Measurements from ENCODE around the gene WIPF2.

Gene WIPF2

GRCh38 chr17:40218740-40219593 is at the start of gene WIPF2:
Gene WIPF2, plus strand, starts transcription at chr17:40219304. Its CDS starts 37,156 bp downstream, at chr17:40256460.
- DNase-seq (ENCODE audit: low read depth in 3 of 3, low spot score in 1 of 3), result peak; percentile 87 to 93 (median 91)

- DNase-seq (ENCODE audit: low read depth in 3 of 3, low spot score in 1 of 3), result no peak
Measured at GRCh38 chr17:40170325-40170724, 48.8 kb upstream of the WIPF2 start.

- DNase-seq (ENCODE audit: low read depth in 3 of 3, low spot score in 1 of 3), result no peak
Measured at GRCh38 chr17:40171750-40172149, 47.4 kb upstream of the WIPF2 start.

- DNase-seq (ENCODE audit: low read depth in 3 of 3, low spot score in 1 of 3), result no peak
Measured at GRCh38 chr17:40173091-40173777, 45.9 kb upstream of the WIPF2 start.

- DNase-seq (ENCODE audit: low read depth in 3 of 3, low spot score in 1 of 3), result no peak
Measured at GRCh38 chr17:40173778-40174135, 45.3 kb upstream of the WIPF2 start.

GRCh38 chr17:40174514-40174913 is 44.6 kb upstream of the WIPF2 start:
- DNase-seq (ENCODE audit: low read depth in 3 of 3, low spot score in 1 of 3), result no peak

GRCh38 chr17:40175928-40176753 is 43.0 kb upstream of the WIPF2 start:
- DNase-seq (ENCODE audit: low read depth in 3 of 3, low spot score in 1 of 3), result no peak

GRCh38 chr17:40176754-40177110 is 42.4 kb upstream of the WIPF2 start:
- no peak for DNase-seq (ENCODE audit: low read depth in 3 of 3, low spot score in 1 of 3)

GRCh38 chr17:40177275-40177874 is 41.7 kb upstream of the WIPF2 start, which contains the start of gene RAPGEFL1:
Gene RAPGEFL1, plus strand, starts transcription at chr17:40177470. Its CDS starts 392 bp downstream, at chr17:40177862.
- DNase-seq (ENCODE audit: low read depth in 3 of 3, low spot score in 1 of 3), result peak; percentile 52 to 87 (median 67)

- DNase-seq (ENCODE audit: low read depth in 3 of 3, low spot score in 1 of 3), result no peak
Measured at GRCh38 chr17:40178021-40178601, 41.0 kb upstream of the WIPF2 start.

GRCh38 chr17:40178660-40179059 is 40.4 kb upstream of the WIPF2 start:
- DNase-seq (ENCODE audit: low read depth in 3 of 3, low spot score in 1 of 3), result no peak

GRCh38 chr17:40179923-40180659 is 39.0 kb upstream of the WIPF2 start:
- DNase-seq (ENCODE audit: low read depth in 3 of 3, low spot score in 1 of 3), result no peak

GRCh38 chr17:40180694-40181093 is 38.4 kb upstream of the WIPF2 start:
- DNase-seq (ENCODE audit: low read depth in 3 of 3, low spot score in 1 of 3), result no peak

- DNase-seq (ENCODE audit: low read depth in 3 of 3, low spot score in 1 of 3), result no peak
Measured at GRCh38 chr17:40181205-40181604, 37.9 kb upstream of the WIPF2 start.

GRCh38 chr17:40182606-40183005 is 36.5 kb upstream of the WIPF2 start:
- DNase-seq (ENCODE audit: low read depth in 3 of 3, low spot score in 1 of 3), result no peak

- DNase-seq (ENCODE audit: low read depth in 3 of 3, low spot score in 1 of 3), result no peak
Measured at GRCh38 chr17:40187238-40187637, 31.9 kb upstream of the WIPF2 start.

GRCh38 chr17:40188694-40189093 is 30.4 kb upstream of the WIPF2 start:
- no peak for DNase-seq (ENCODE audit: low read depth in 3 of 3, low spot score in 1 of 3)

GRCh38 chr17:40190197-40191021 is 28.7 kb upstream of the WIPF2 start:
- no peak for DNase-seq (ENCODE audit: low read depth in 3 of 3, low spot score in 1 of 3)
